Prostate gland (tissue), 2 donors: Measurements from ENCODE around the gene MEP1B.

Experiments used
- POLR2A ChIP-seq: fragments of 450-650 bp; IDR thresholded peaks from one replicate; pipeline ENCODE4 v1.6.1; 2016; ENCODE audit warnings: antibody characterized with exemption, mild to moderate bottlenecking
- TF ChIP-seq, protein P1 (sequence below), 4 experiments: fragments of 200-600 bp in 2 of 4; fragments of 450-650 bp in 2 of 4; sonication (generic) in 2 of 4; IDR thresholded peaks; 1 replicate in 3 of 4; 2 replicates in 1 of 4; pipeline ENCODE4 v1.5.1; 2016 to 2019; ENCODE audit warnings: antibody characterized with exemption in 4 of 4, mild to moderate bottlenecking in 2 of 4, moderate library complexity in 2 of 4

DNA sequence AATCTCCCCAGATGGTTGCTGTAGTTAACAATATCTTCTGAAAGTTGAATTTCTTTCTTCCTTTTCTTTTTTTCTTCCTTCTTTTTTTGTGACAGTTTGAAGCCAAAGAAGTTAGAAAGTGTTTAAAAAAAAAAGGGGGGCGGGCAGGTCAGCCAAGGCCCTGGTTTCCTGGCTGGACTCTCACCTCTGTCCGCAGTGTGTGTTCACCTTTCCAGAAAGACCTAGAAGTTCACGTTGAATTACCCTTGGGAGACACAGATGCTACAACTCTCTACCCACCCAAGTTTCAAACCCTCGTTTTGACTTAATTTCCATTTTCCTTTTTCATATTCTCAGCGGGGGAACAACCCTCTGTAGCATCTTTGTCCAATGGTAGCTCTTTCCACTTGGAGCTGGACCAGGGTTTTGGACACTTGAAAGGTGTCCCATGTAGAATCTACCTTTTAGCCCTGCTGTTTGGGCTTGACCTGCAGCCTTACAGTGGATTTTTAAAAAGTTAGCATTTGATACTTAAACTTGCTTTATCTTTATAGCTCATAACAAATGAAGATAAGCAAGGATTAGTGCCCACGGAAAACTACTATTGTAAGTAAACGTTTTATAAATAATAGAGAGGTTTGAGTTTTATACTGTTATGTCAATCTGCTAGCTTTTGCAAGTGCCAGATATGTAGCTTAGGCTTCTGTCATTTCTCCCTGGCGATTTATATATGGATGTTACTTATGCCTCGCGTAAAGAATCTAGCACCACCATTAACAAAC lies 20.0 kb downstream of the MEP1B start:
- TF ChIP-seq, protein P1, sequence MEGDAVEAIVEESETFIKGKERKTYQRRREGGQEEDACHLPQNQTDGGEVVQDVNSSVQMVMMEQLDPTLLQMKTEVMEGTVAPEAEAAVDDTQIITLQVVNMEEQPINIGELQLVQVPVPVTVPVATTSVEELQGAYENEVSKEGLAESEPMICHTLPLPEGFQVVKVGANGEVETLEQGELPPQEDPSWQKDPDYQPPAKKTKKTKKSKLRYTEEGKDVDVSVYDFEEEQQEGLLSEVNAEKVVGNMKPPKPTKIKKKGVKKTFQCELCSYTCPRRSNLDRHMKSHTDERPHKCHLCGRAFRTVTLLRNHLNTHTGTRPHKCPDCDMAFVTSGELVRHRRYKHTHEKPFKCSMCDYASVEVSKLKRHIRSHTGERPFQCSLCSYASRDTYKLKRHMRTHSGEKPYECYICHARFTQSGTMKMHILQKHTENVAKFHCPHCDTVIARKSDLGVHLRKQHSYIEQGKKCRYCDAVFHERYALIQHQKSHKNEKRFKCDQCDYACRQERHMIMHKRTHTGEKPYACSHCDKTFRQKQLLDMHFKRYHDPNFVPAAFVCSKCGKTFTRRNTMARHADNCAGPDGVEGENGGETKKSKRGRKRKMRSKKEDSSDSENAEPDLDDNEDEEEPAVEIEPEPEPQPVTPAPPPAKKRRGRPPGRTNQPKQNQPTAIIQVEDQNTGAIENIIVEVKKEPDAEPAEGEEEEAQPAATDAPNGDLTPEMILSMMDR (IDR thresholded peaks at IDR 0.05): no peak
- TF ChIP-seq POLR2A: no peak
